SK-N-MC (cell line): ENCODE measurements around the gene VTCN1.

Experiments
- DNase-seq: peaks from one replicate; pipeline ENCODE4 v3.0.0-alpha.2; 2011; ENCODE audit warnings: low read depth, low spot score
- H3K27ac ChIP-seq: fragments of 200-600 bp; sonication (generic); 2 replicates; pipeline ENCODE4 v1.5.1; 2016; ENCODE audit warnings: mixed run types
- H3K36me3 ChIP-seq: fragments of 200-600 bp; sonication (generic); 2 replicates; pipeline ENCODE4 v1.6.1; 2017; ENCODE audit warnings: antibody characterized with exemption, low read length, mixed read lengths; ENCODE audit not compliant: insufficient read depth
- H3K4me3 ChIP-seq: fragments of 200-600 bp; sonication (generic); 2 replicates; pipeline ENCODE4 v1.5.1; 2016
- H3K9ac ChIP-seq: fragments of 200-600 bp; sonication (generic); 2 replicates; pipeline ENCODE4 v1.8.0; 2017; ENCODE audit warnings: mixed run types, mixed read lengths; ENCODE audit not compliant: insufficient read length
- H3K9me3 ChIP-seq: fragments of 200-600 bp; sonication (generic); 2 replicates; pipeline ENCODE4 v1.6.1; 2017; ENCODE audit warnings: low read depth, mild to moderate bottlenecking, antibody characterized with exemption, low read length, moderate library complexity, mixed read lengths
- EZH2 ChIP-seq: fragments of 200-600 bp; sonication (generic); IDR thresholded peaks from one replicate; pipeline ENCODE4 v1.6.1; 2017; ENCODE audit warnings: antibody characterized with exemption
- FOXP2 ChIP-seq: optimal IDR thresholded peaks from 2 replicates; pipeline ENCODE3; 2011; ENCODE audit warnings: mild to moderate bottlenecking, moderate library complexity; ENCODE audit not compliant: insufficient read depth; ENCODE audit errors: extremely low read length, control extremely low read depth
- POLR2AphosphoS5 ChIP-seq: IDR thresholded peaks from 2 replicates; pipeline ENCODE4 v1.6.1; 2012; ENCODE audit warnings: mild to moderate bottlenecking, low read depth, low read length, borderline replicate concordance

The VTCN1 gene

GRCh38 chr1:117097443-117097842 is 113.3 kb downstream of the VTCN1 start:
- Histone ChIP-seq H3K9ac (no peak overlapping the region), H3K4me3 (no peak overlapping the region), H3K36me3 (peaks cover 64% of the 10 kb centered on the region), H3K27ac (no peak overlapping the region), H3K9me3 (no peaks in the 10 kb centered on the region)
- TF ChIP-seq EZH2 = no peak
- TF ChIP-seq FOXP2 = no peak
- no peak for TF ChIP-seq POLR2AphosphoS5
- DNase-seq = no peak

GRCh38 chr1:117096951-117097408 is 113.7 kb downstream of the VTCN1 start:
- no peak for DNase-seq
- Histone ChIP-seq H3K36me3 (peaks cover 62% of the 10 kb centered on the region), H3K9ac (no peak overlapping the region), H3K9me3 (no peaks in the 10 kb centered on the region), H3K27ac (no peak overlapping the region), H3K4me3 (no peak overlapping the region)
- TF ChIP-seq FOXP2 (no peak), POLR2AphosphoS5 (no peak), EZH2 (no peak)

- no peaks in the 10 kb centered on the region for H3K9me3 ChIP-seq
- no peak for TF ChIP-seq FOXP2
- TF ChIP-seq POLR2AphosphoS5 = no peak
- TF ChIP-seq EZH2 = no peak
- H3K9ac ChIP-seq = no peak overlapping the region
- no peak for DNase-seq
- peaks cover 69% of the 10 kb centered on the region for H3K36me3 ChIP-seq
- no peak overlapping the region for H3K4me3 ChIP-seq
- no peak overlapping the region for H3K27ac ChIP-seq
Measured at GRCh38 chr1:117094841-117095604, 115.7 kb downstream of the VTCN1 start.

GRCh38 chr1:117093870-117094621 is 116.7 kb downstream of the VTCN1 start:
- Histone ChIP-seq H3K9me3 (no peaks in the 10 kb centered on the region), H3K4me3 (no peak overlapping the region), H3K9ac (no peak overlapping the region), H3K36me3 (peaks cover 72% of the 10 kb centered on the region), H3K27ac (no peak overlapping the region)
- DNase-seq = no peak
- TF ChIP-seq POLR2AphosphoS5 (no peak), EZH2 (no peak), FOXP2 (no peak)
